ENCODE data around the gene AGBL5. TPM values are rescaled to one million over a fixed set of nuclear protein-coding genes. Genes with fewer than 3 reads are reported as not detected.

Gene AGBL5
- polyA plus RNA-seq, 3 donors from 2014 or later = 7.7 to 10.2 (median 8.9) TPM

GRCh38 chr2:27088634-27089033 is 37.2 kb downstream of the AGBL5 start:
- Mint-ChIP-seq H3K36me3 (no peaks in the 10 kb centered on the region), H3K9me3 (no peaks in the 10 kb centered on the region), H3K27ac (no peak overlapping the region), H3K4me3 (peak overlapping the region in 2 of 5 donors; percentile 35 to 38), H3K4me1 (peaks cover 14 to 23% of the 10 kb centered on the region in 2 donors), H3K27me3 (ENCODE audit: low read depth in 3 of 3) (peaks cover 2 to 4% (median 3%) of the 10 kb centered on the region in 3 donors)
- no peak for DNase-seq

- no peak for DNase-seq
- Mint-ChIP-seq H3K9me3 (no peaks in the 10 kb centered on the region), H3K4me1 (peaks cover 13 to 23% of the 10 kb centered on the region in 2 donors), H3K4me3 (no peak overlapping the region), H3K27ac (no peak overlapping the region), H3K36me3 (no peaks in the 10 kb centered on the region), H3K27me3 (ENCODE audit: low read depth in 3 of 3) (peaks cover 2 to 4% (median 3%) of the 10 kb centered on the region in 3 donors)
These were observed 37.9 kb downstream of the AGBL5 start for GRCh38 chr2:27089111-27089954.

GRCh38 chr2:27091746-27092695 is 40.6 kb downstream of the AGBL5 start:
- Mint-ChIP-seq H3K27ac (peak overlapping the region in 1 of 6 donors; percentile 59), H3K4me3 (no peak overlapping the region), H3K4me1 (peaks cover 9 to 22% of the 10 kb centered on the region in 2 donors), H3K9me3 (no peaks in the 10 kb centered on the region), H3K27me3 (ENCODE audit: low read depth in 3 of 3) (peaks cover 0 to 2% (median 0%) of the 10 kb centered on the region in 3 donors), H3K36me3 (no peaks in the 10 kb centered on the region)
- DNase-seq = no peak

GRCh38 chr2:27092696-27093429 is 41.4 kb downstream of the AGBL5 start:
- DNase-seq = no peak
- Mint-ChIP-seq H3K4me1 (peaks cover 9 to 15% of the 10 kb centered on the region in 2 donors), H3K27me3 (ENCODE audit: low read depth in 3 of 3) (peaks cover 0 to 2% (median 0%) of the 10 kb centered on the region in 3 donors), H3K4me3 (no peak overlapping the region), H3K9me3 (no peaks in the 10 kb centered on the region), H3K36me3 (no peaks in the 10 kb centered on the region), H3K27ac (no peak overlapping the region)

- Mint-ChIP-seq H3K4me3 (no peak overlapping the region), H3K4me1 (peaks cover 9 to 15% of the 10 kb centered on the region in 2 donors), H3K27ac (no peak overlapping the region), H3K9me3 (no peaks in the 10 kb centered on the region), H3K27me3 (ENCODE audit: low read depth in 3 of 3) (no peaks in the 10 kb centered on the region), H3K36me3 (no peaks in the 10 kb centered on the region)
- no peak for DNase-seq
These were observed 42.2 kb downstream of the AGBL5 start for GRCh38 chr2:27093430-27094352.

- Mint-ChIP-seq H3K9me3 (no peaks in the 10 kb centered on the region), H3K27ac (no peak overlapping the region), H3K4me1 (peaks cover 9 to 15% of the 10 kb centered on the region in 2 donors), H3K27me3 (ENCODE audit: low read depth in 3 of 3) (no peaks in the 10 kb centered on the region), H3K4me3 (no peak overlapping the region), H3K36me3 (no peaks in the 10 kb centered on the region)
- DNase-seq = no peak
These were observed 43.0 kb downstream of the AGBL5 start for GRCh38 chr2:27094353-27094984.

- Mint-ChIP-seq H3K27me3 (ENCODE audit: low read depth in 3 of 3) (no peaks in the 10 kb centered on the region), H3K4me3 (peak overlapping the region in 2 of 5 donors; percentile 28 to 48), H3K36me3 (no peaks in the 10 kb centered on the region), H3K27ac (peak overlapping the region in 1 of 6 donors; percentile 40), H3K4me1 (peaks cover 7 to 15% of the 10 kb centered on the region in 2 donors), H3K9me3 (no peaks in the 10 kb centered on the region)
- no peak for DNase-seq
These were observed 43.9 kb downstream of the AGBL5 start for GRCh38 chr2:27095427-27095744.

- peak in 2 of 3 donors; percentile 25 to 31 for DNase-seq
- H3K27ac Mint-ChIP-seq = peak overlapping the region in 1 of 6 donors; percentile 40
- H3K4me1 Mint-ChIP-seq = peaks cover 7 to 15% of the 10 kb centered on the region in 2 donors
- peak overlapping the region; percentile 28 to 58 (median 54) for H3K4me3 Mint-ChIP-seq
- no peaks in the 10 kb centered on the region for H3K36me3 Mint-ChIP-seq
- H3K9me3 Mint-ChIP-seq = no peaks in the 10 kb centered on the region
- no peaks in the 10 kb centered on the region for H3K27me3 Mint-ChIP-seq (ENCODE audit: low read depth in 3 of 3)
These were observed 44.5 kb downstream of the AGBL5 start for GRCh38 chr2:27095745-27096651.

- Mint-ChIP-seq H3K27ac (peak overlapping the region in 1 of 6 donors; percentile 36), H3K4me1 (peaks cover 7 to 15% of the 10 kb centered on the region in 2 donors), H3K27me3 (ENCODE audit: low read depth in 3 of 3) (peaks cover 0 to 2% (median 0%) of the 10 kb centered on the region in 3 donors), H3K36me3 (no peaks in the 10 kb centered on the region), H3K4me3 (no peak overlapping the region), H3K9me3 (no peaks in the 10 kb centered on the region)
- DNase-seq = no peak
These were observed 45.4 kb downstream of the AGBL5 start for GRCh38 chr2:27096748-27097297.

- no peak for DNase-seq
- H3K27ac Mint-ChIP-seq = no peak overlapping the region
- no peak overlapping the region for H3K4me3 Mint-ChIP-seq
- H3K9me3 Mint-ChIP-seq = no peaks in the 10 kb centered on the region
- peaks cover 7 to 15% of the 10 kb centered on the region in 2 donors for H3K4me1 Mint-ChIP-seq
- peaks cover 0 to 2% (median 2%) of the 10 kb centered on the region in 3 donors for H3K27me3 Mint-ChIP-seq (ENCODE audit: low read depth in 3 of 3)
- no peaks in the 10 kb centered on the region for H3K36me3 Mint-ChIP-seq
These were observed 45.9 kb downstream of the AGBL5 start for GRCh38 chr2:27097341-27097740.

- Mint-ChIP-seq H3K4me3 (no peak overlapping the region), H3K36me3 (no peaks in the 10 kb centered on the region), H3K4me1 (peaks cover 7 to 15% of the 10 kb centered on the region in 2 donors), H3K27me3 (ENCODE audit: low read depth in 3 of 3) (peaks cover 0 to 4% (median 4%) of the 10 kb centered on the region in 3 donors), H3K27ac (no peak overlapping the region), H3K9me3 (no peaks in the 10 kb centered on the region)
- no peak for DNase-seq
These were observed 48.0 kb downstream of the AGBL5 start for GRCh38 chr2:27099334-27099955.
